Measurements from ENCODE around the gene QPCT.

GRCh38 chr2:37335604-37336003, 8.8 kb upstream of the QPCT start:
- TF ChIP-seq RCOR1 (IDR thresholded peaks at IDR 0.05; ENCODE audit: low read length) (no peak), CTCF (IDR thresholded peaks at IDR 0.05) (no peak), RXRA (IDR thresholded peaks at IDR 0.05; ENCODE audit: borderline replicate concordance, low read depth) (no peak), MAX (IDR thresholded peaks at IDR 0.05; ENCODE audit: low read depth) (no peak), ZBTB33 (IDR thresholded peaks at IDR 0.05; ENCODE audit: borderline replicate concordance, low read depth) (no peak), YY1 (IDR thresholded peaks at IDR 0.05; ENCODE audit: low read depth) (no peak), NFIC (IDR thresholded peaks at IDR 0.05; ENCODE audit: borderline replicate concordance) (no peak), PBX3 (IDR thresholded peaks at IDR 0.05) (no peak), USF1 (IDR thresholded peaks at IDR 0.05; ENCODE audit: borderline replicate concordance, low read depth) (no peak), TCF12 (IDR thresholded peaks at IDR 0.05) (no peak), IRF3 (IDR thresholded peaks at IDR 0.05; ENCODE audit: low read depth, low read length) (no peak), EZH2phosphoT487 (IDR thresholded peaks at IDR 0.05; ENCODE audit: borderline replicate concordance, low read depth) (no peak), GABPA (IDR thresholded peaks at IDR 0.05; ENCODE audit: low read depth) (no peak), RAD21 (IDR thresholded peaks at IDR 0.05; ENCODE audit: low read length) (no peak)

All from SK-N-SH (cell line).